ENCODE results near the gene PTPRE. TPM values are rescaled to one million over a fixed set of nuclear protein-coding genes. Genes with fewer than 3 reads are reported as not detected.

The PTPRE gene
- total RNA-seq, 1 donor from 2014 or later: 3.6 TPM

DNA sequence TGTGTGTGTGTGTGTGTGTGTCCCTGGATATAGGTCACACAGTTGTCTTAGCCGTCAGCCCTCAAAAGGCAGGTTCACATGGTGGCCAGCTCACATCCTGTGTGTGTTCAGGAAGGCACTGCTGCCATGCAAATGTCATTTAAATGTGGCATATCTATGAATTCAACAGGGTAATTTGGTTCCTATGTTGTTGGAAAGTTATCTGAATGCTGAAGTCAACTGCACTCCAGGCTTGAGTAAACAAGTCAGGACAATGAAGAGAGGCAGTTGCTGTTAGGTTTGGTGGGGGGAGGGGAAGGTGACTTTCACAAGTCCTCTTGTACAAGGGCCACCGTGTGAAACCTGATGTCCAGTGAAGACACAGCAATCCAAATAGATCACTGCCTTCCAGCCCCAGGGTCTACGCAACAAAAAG, 61.1 kb downstream of the PTPRE start:
- Mint-ChIP-seq H3K36me3 (no peaks in the 10 kb centered on the region), H3K4me3 (no peak overlapping the region), H3K4me1 (ENCODE audit: unreplicated experiment) (peaks cover 21% of the 10 kb centered on the region), H3K9me3 (no peaks in the 10 kb centered on the region), H3K27ac (no peak overlapping the region), H3K27me3 (no peaks in the 10 kb centered on the region)
- no peak for DNase-seq (ENCODE audit: extremely low spot score, unreplicated experiment)
- TF ChIP-seq, protein P1, sequence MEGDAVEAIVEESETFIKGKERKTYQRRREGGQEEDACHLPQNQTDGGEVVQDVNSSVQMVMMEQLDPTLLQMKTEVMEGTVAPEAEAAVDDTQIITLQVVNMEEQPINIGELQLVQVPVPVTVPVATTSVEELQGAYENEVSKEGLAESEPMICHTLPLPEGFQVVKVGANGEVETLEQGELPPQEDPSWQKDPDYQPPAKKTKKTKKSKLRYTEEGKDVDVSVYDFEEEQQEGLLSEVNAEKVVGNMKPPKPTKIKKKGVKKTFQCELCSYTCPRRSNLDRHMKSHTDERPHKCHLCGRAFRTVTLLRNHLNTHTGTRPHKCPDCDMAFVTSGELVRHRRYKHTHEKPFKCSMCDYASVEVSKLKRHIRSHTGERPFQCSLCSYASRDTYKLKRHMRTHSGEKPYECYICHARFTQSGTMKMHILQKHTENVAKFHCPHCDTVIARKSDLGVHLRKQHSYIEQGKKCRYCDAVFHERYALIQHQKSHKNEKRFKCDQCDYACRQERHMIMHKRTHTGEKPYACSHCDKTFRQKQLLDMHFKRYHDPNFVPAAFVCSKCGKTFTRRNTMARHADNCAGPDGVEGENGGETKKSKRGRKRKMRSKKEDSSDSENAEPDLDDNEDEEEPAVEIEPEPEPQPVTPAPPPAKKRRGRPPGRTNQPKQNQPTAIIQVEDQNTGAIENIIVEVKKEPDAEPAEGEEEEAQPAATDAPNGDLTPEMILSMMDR (conservative IDR thresholded peaks at IDR 0.05): no peak

DNA sequence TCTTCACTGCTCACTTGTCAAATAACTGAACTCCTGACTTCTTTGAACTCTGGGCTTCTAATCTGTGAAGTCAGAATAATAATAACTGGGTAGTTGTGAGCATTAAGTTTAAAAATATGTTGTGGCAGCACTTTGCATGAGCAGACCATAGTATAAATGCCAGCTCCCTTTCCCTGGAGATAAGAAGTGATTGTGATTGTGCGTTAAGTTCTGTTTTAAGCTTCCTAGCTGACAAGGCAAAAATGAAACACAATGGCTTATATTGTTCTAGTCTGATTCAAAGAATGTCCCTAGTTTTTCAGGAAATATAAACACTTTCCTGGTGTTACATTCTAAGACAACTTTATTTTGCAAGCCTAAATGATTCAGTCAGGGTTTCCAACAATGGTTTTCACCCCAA, 61.8 kb downstream of the PTPRE start:
- no peaks in the 10 kb centered on the region for H3K9me3 Mint-ChIP-seq
- TF ChIP-seq, protein P1 (conservative IDR thresholded peaks at IDR 0.05): no peak
- DNase-seq (ENCODE audit: extremely low spot score, unreplicated experiment): no peak
- peaks cover 25% of the 10 kb centered on the region for H3K4me1 Mint-ChIP-seq (ENCODE audit: unreplicated experiment)
- no peak overlapping the region for H3K4me3 Mint-ChIP-seq
- H3K27ac Mint-ChIP-seq: no peak overlapping the region
- H3K36me3 Mint-ChIP-seq: no peaks in the 10 kb centered on the region
- peaks cover under 1% of the 10 kb centered on the region for H3K27me3 Mint-ChIP-seq

DNA sequence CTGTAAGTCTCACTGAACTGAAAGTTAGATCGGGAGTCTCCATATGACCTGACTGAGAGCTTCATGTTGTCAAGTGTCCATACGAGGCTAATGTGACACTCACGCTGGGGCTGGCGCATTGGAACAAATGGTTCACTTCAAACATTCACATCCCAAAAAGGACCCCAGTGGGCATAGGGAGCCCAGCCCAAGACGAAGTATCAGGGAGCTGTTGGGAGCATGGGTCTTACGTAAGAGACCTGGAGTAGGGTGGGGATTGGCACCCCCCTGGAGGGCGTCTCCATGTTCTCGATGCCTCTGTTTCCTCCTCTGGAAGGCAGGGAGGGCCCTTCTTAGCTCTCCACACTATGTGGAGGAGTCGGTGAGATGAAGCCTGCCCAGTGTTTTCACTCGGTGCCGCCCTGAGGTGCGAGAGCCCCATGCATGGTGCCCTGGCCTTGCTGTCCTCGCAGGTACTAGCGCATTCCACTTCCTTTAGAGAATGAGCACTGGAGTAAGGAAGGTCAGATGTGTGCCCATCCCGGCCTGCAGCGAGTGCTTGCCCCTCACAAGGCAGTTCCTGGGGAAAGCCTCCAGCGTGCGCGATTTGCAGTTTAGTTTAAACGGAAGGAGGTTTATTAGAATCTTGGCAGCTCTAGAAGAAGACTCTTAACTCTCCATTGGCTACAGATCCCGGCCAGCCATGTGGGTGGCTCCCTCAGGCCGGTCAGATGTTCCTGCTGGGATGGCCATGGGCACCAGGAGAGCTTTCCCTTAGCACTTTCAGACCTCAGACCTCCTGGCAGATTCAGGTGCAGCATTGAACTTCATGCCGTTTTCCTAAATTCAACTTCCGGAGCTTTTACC, 64.4 kb downstream of the PTPRE start:
- Mint-ChIP-seq H3K27me3 (peaks cover 8% of the 10 kb centered on the region), H3K36me3 (no peaks in the 10 kb centered on the region), H3K4me3 (no peak overlapping the region), H3K4me1 (ENCODE audit: unreplicated experiment) (peaks cover 29% of the 10 kb centered on the region), H3K9me3 (no peaks in the 10 kb centered on the region), H3K27ac (no peak overlapping the region)
- no peak for DNase-seq (ENCODE audit: extremely low spot score, unreplicated experiment)
- TF ChIP-seq, protein P1 (conservative IDR thresholded peaks at IDR 0.05): no peak

DNA sequence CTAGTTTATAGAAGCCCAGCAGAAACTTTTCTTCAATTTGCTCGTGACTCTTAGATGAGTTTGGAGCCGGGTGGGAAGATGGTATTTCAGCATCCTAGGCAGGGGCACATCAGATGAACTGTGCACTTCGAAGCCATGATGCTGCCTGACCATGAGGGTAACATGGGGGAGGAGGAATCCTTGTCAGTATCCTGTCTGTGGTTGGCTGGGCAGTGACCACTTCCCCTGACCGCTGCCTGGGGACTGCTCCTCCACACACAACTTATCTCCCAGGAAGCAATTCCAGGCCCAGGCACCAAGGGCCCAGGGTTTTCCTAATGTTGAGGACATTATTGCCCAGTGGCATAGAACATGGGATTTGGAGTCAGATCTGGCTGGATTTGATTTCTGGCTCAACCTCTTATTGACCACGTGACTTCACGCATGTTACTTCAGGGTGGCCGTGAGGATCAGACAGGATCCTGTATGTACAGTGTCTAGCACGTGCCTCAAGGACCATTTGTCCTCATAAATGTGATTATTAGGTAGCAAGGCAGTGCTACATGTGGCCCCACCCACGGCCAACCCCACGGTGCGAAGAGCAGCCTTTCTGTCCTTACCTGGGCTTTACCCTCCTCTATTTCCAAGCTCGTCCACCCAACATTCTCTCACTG, 65.2 kb downstream of the PTPRE start:
- peaks cover 29% of the 10 kb centered on the region for H3K4me1 Mint-ChIP-seq (ENCODE audit: unreplicated experiment)
- DNase-seq (ENCODE audit: extremely low spot score, unreplicated experiment): no peak
- TF ChIP-seq, protein P1 (conservative IDR thresholded peaks at IDR 0.05): no peak

DNA sequence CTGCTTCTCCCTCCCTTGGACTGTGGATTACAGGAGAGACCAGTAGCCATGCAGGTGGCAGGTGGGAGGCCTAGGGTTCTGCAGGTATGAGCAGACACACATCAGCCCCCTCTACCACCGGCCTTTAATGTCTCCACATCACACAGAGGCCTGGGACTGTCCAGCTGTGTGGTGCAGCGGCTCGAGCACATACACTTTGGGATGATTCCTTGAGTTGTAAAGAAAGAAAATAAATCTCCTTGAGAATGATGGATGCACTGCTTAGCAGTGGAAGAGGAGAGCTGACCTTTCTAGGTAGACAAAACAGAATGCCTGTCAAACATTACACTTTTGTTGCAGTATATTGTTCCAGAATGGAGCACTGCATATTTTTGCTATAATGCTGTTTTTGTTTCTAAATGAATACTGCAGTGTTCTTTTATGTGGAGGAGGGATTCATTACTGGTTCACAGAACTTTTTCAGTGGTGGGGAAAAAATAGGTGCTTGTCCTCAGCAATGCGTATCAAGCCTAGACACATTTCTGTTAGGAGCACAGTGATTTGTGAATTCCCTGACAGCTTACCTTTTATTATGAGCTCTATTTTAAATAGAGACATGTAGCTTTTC, 66.0 kb downstream of the PTPRE start:
- Mint-ChIP-seq H3K9me3 (no peaks in the 10 kb centered on the region), H3K4me1 (ENCODE audit: unreplicated experiment) (peaks cover 34% of the 10 kb centered on the region), H3K27me3 (peaks cover 13% of the 10 kb centered on the region), H3K27ac (no peak overlapping the region), H3K4me3 (no peak overlapping the region), H3K36me3 (no peaks in the 10 kb centered on the region)
- TF ChIP-seq, protein P1 (conservative IDR thresholded peaks at IDR 0.05): no peak
- DNase-seq (ENCODE audit: extremely low spot score, unreplicated experiment): no peak

More for the DNA sequence above, 65.2 kb downstream of the PTPRE start:
- Mint-ChIP-seq H3K27me3 (peaks cover 13% of the 10 kb centered on the region), H3K27ac (no peak overlapping the region), H3K36me3 (no peaks in the 10 kb centered on the region), H3K9me3 (no peaks in the 10 kb centered on the region), H3K4me3 (no peak overlapping the region)

Data from type B pancreatic cell (in vitro differentiated cells).